RWPE2 (cell line): Measurements from ENCODE around the gene PPHLN1.

Experiments used
- ATAC-seq: fragments of 200-7000 bp; cut with Tn5 transposase; 3 replicates; pipeline ENCODE4 v1.9.1; 2021; ENCODE audit warnings: low read depth
- DNase-seq: peaks from one replicate; pipeline ENCODE4 v3.0.0-alpha.2; 2020; ENCODE audit warnings: low spot score
- H3K27ac ChIP-seq: fragments of 450-650 bp; 2 replicates; pipeline ENCODE4 v1.5.1; 2017; ENCODE audit warnings: mild to moderate bottlenecking; ENCODE audit not compliant: poor library complexity, severe bottlenecking
- H3K27me3 ChIP-seq: fragments of 250-450 bp; sonication (Bioruptor Pico); 2 replicates; pipeline ENCODE4 v1.5.1; 2021; ENCODE audit warnings: mild to moderate bottlenecking, moderate library complexity; ENCODE audit not compliant: insufficient read depth, poor library complexity, severe bottlenecking
- H3K36me3 ChIP-seq: fragments of 250-450 bp; sonication (Bioruptor Pico); 2 replicates; pipeline ENCODE4 v1.5.1; 2020; ENCODE audit warnings: low read depth, mild to moderate bottlenecking, moderate library complexity
- H3K4me1 ChIP-seq: fragments of 250-450 bp; sonication (Bioruptor Pico); 2 replicates; pipeline ENCODE4 v1.5.1; 2021; ENCODE audit warnings: mild to moderate bottlenecking, moderate library complexity; ENCODE audit not compliant: insufficient read depth, poor library complexity, severe bottlenecking
- H3K4me3 ChIP-seq: fragments of 250-450 bp; sonication (Bioruptor Pico); 2 replicates; pipeline ENCODE4 v1.5.1; 2021; ENCODE audit warnings: mild to moderate bottlenecking, moderate library complexity; ENCODE audit not compliant: severe bottlenecking
- H3K9me3 ChIP-seq: fragments of 250-450 bp; sonication (Bioruptor Pico); 2 replicates; pipeline ENCODE4 v1.5.1; 2021; ENCODE audit warnings: mild to moderate bottlenecking, moderate library complexity; ENCODE audit not compliant: severe bottlenecking
- TF ChIP-seq, protein P1 (sequence below): fragments of 450-650 bp; IDR thresholded peaks from one replicate; pipeline ENCODE4 v1.5.1; 2017; ENCODE audit warnings: mild to moderate bottlenecking, moderate library complexity; ENCODE audit not compliant: poor library complexity, severe bottlenecking

PPHLN1 gene

DNA sequence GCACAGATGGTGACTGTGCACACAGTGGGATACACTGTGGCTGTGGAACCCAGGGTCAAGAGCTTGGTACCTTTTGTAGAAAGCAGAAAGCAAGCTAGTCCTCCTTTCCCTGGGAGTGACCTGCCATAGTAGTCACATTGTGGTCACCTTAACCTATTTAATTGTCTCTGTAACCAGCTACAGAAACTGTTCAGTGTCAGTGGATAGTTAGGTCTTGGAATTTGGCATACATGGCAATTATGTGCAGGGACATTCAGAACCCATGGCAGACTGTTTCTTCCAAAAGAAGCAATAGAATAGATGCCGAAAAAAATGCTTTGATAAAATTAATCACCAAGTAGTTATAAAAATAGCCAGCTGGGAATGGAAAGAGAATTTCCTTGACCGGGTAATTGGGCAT lies 30.4 kb downstream of the PPHLN1 start:
- TF ChIP-seq, protein P1, sequence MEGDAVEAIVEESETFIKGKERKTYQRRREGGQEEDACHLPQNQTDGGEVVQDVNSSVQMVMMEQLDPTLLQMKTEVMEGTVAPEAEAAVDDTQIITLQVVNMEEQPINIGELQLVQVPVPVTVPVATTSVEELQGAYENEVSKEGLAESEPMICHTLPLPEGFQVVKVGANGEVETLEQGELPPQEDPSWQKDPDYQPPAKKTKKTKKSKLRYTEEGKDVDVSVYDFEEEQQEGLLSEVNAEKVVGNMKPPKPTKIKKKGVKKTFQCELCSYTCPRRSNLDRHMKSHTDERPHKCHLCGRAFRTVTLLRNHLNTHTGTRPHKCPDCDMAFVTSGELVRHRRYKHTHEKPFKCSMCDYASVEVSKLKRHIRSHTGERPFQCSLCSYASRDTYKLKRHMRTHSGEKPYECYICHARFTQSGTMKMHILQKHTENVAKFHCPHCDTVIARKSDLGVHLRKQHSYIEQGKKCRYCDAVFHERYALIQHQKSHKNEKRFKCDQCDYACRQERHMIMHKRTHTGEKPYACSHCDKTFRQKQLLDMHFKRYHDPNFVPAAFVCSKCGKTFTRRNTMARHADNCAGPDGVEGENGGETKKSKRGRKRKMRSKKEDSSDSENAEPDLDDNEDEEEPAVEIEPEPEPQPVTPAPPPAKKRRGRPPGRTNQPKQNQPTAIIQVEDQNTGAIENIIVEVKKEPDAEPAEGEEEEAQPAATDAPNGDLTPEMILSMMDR, result no peak
- Histone ChIP-seq H3K27me3 (no peaks in the 10 kb centered on the region), H3K36me3 (peaks cover 52% of the 10 kb centered on the region), H3K27ac (no peak overlapping the region), H3K4me1 (peaks cover 4% of the 10 kb centered on the region), H3K4me3 (no peak overlapping the region), H3K9me3 (no peaks in the 10 kb centered on the region)
- DNase-seq (no peak), ATAC-seq (no peak)

DNA sequence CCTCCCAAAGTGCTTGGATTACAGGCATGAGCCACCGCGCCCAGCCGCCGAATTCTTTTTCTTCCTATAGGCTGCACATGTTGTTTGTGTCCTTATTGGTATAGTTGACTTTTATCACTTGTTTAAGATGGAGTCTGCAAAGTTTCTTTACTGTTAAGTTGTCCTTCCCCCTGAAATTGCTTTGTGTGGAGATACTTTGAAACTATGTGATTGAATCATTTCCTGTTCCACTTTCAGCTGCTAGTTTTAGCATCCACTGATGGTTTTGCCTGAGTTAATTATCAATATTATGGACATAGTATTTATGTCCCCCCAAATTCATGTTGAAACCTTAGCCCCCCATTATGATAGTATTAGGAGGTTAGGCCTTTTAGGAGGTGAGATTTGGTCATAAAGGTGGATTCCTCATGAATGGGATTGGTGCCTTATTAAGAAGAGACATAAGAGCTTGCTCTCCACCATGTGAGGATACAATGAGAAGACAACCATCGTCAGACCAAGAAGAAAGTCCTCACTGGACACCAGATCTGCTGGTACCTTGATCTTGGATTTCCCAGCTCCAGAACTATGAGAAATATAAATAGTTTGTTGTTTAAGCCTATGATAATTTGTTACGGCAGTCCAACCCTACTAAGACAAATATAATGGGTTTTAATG lies 34.9 kb downstream of the PPHLN1 start:
- no peak for DNase-seq
- H3K4me3 ChIP-seq, result no peak overlapping the region
- ATAC-seq, result no peak
- TF ChIP-seq, protein P1, result no peak
- H3K4me1 ChIP-seq, result peaks cover 12% of the 10 kb centered on the region
- H3K36me3 ChIP-seq, result peaks cover 29% of the 10 kb centered on the region
- H3K27me3 ChIP-seq, result no peaks in the 10 kb centered on the region
- no peak overlapping the region for H3K27ac ChIP-seq
- no peaks in the 10 kb centered on the region for H3K9me3 ChIP-seq

DNA sequence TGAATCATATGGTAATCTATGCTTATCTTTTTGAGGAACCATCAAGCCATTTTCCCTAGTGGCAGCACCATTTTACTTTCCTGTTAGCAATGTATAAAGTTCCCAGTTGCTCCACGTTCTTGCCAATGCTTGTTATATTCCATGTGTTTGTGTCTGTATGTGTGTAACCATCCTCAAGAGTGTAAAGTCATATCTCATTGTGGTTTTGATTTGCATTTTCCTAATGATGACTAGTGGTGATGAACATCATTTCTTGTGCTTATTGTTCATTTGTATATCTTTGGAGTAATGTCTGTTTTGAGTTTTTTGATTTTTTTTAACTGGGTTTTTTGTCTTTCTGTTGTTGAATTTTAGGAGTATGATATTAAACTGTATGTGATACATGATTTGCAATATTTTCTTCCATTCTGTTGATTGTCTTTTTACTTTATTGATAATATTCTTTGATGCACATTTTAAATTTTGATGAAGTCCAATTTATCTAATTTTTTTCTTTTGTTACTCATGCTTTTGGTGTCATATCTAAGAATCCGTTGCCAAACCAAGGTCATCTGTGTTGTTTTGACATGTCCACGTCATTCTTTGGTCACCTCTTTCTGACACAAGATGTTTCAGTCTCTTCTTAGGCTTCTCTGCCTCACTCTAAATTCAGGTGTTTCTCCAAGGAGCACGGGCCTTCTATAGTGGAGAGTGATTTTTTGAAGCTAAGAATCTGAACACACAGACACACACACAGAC lies 36.1 kb downstream of the PPHLN1 start:
- Histone ChIP-seq H3K4me3 (no peak overlapping the region), H3K27me3 (no peaks in the 10 kb centered on the region), H3K4me1 (peaks cover 12% of the 10 kb centered on the region), H3K36me3 (peaks cover 18% of the 10 kb centered on the region), H3K9me3 (no peaks in the 10 kb centered on the region), H3K27ac (no peak overlapping the region)
- ATAC-seq, result no peak
- TF ChIP-seq, protein P1, result no peak
- DNase-seq, result no peak

DNA sequence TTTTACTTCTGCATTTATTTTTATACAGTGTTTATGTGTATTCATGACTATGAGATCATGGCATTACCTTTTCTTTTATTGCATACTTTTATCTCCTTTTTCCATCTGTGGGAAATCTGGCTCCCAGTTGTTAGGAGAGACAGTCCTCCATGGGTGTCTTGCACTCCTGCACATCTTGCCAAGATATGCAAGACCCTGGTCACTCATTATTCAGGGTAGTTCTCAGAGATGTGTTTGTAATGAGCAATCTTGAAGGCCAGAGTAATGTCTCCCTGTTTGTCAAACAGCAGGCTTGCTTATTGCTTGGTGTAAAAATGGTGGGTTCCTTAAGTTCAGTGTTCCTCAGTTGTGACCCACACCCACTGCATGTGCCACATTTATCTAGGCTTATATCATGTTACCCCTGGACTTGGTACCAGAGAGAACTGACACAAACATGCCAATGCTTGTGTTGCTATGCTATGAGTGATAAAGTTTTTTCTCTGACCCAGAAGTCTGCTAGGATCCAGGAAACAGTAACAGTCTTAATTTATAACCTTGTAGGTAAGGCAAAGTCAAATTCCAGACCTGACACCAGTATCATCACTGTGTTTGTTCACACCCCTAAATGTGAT lies 36.8 kb downstream of the PPHLN1 start:
- peaks cover 18% of the 10 kb centered on the region for H3K36me3 ChIP-seq
- DNase-seq, result no peak

More for the DNA sequence above, 36.8 kb downstream of the PPHLN1 start:
- TF ChIP-seq, protein P1, result no peak
- no peak; the same call in 2 of the 3 replicates for ATAC-seq
- Histone ChIP-seq H3K27ac (no peak overlapping the region), H3K9me3 (no peaks in the 10 kb centered on the region), H3K4me3 (no peak overlapping the region), H3K27me3 (no peaks in the 10 kb centered on the region), H3K4me1 (peaks cover 12% of the 10 kb centered on the region)
